ENCODE data around the gene BEGAIN.

DNA sequence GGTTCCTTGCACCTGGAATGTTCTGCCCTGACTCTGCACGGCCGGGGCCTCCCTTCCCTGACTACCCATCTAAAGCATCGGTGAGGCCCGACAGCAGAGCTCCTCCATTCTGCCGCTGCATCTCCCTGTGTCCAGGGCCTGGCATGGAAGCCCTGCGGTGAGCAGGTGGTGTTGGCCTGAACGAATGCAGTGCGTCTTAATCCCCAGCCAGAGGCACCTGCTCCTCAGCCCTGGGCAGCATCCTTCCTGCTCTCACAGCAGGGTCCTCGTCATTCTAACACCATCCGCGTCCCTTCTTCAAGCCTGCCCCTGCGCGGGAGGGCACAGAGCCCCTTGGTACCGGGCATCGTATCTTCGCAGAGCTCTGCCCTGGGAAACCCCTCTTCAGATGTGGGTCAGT lies 15.4 kb downstream of the BEGAIN start:
- no peak for TF ChIP-seq CTCF (IDR thresholded peaks at IDR 0.05; ENCODE audit: low read length)
- TF ChIP-seq EZH2 (IDR thresholded peaks at IDR 0.05; ENCODE audit: borderline replicate concordance, low read length) = no peak

Measured in OCI-LY1 (cell line).